GM21619 (cell line): ENCODE results near the gene ENG.
"Not testable (repeated sequence)": the region's sequence is repeated elsewhere in the genome, so short reads cannot be mapped to it uniquely, and the experiment has no call there.

Source experiments
- ATAC-seq: cut with Tn5 transposase; IDR thresholded peaks from one replicate; pipeline ENCODE4 v1.9.1; 2021; ENCODE audit not compliant: unreplicated experiment

ENG gene

GRCh38 chr9:127846443-127847177 is 7.8 kb downstream of the ENG start:
- ATAC-seq, result no peak

GRCh38 chr9:127845619-127846018 is 8.8 kb downstream of the ENG start:
- not testable (repeated sequence) for ATAC-seq

GRCh38 chr9:127844821-127845359 is 9.6 kb downstream of the ENG start:
- no peak for ATAC-seq

GRCh38 chr9:127841087-127841835 is 13.2 kb downstream of the ENG start:
- no peak for ATAC-seq

- no peak for ATAC-seq
Measured at GRCh38 chr9:127838375-127839078, 15.9 kb downstream of the ENG start.

- no peak for ATAC-seq
Measured at GRCh38 chr9:127837346-127837745, 17.1 kb downstream of the ENG start.

GRCh38 chr9:127836561-127836960 is 17.9 kb downstream of the ENG start:
- not testable (repeated sequence) for ATAC-seq

- no peak for ATAC-seq
Measured at GRCh38 chr9:127835991-127836516, 18.4 kb downstream of the ENG start.

- ATAC-seq, result no peak
Measured at GRCh38 chr9:127833555-127833954, 20.9 kb downstream of the ENG start.

GRCh38 chr9:127832248-127832647 is 22.2 kb downstream of the ENG start:
- no peak for ATAC-seq

- no peak for ATAC-seq
Measured at GRCh38 chr9:127829205-127829906, 25.1 kb downstream of the ENG start.

GRCh38 chr9:127828262-127829031 is 26.0 kb downstream of the ENG start:
- ATAC-seq, result no peak

- no peak for ATAC-seq
Measured at GRCh38 chr9:127826253-127826913, 28.1 kb downstream of the ENG start.

- no peak for ATAC-seq
Measured at GRCh38 chr9:127825319-127826051, 29.0 kb downstream of the ENG start.

- ATAC-seq, result no peak
Measured at GRCh38 chr9:127822108-127822507, 32.4 kb downstream of the ENG start.

GRCh38 chr9:127818574-127818973 is 35.9 kb downstream of the ENG start:
- ATAC-seq, result no peak

GRCh38 chr9:127817881-127818434 is 36.5 kb downstream of the ENG start:
- ATAC-seq, result no peak

GRCh38 chr9:127816728-127817127 is 37.7 kb downstream of the ENG start:
- no peak for ATAC-seq
